Liver (tissue), 9 donors: ENCODE results near the gene PITPNM3. TPM values are rescaled to one million over a fixed set of nuclear protein-coding genes. Genes with fewer than 3 reads are reported as not detected.

ENCODE experiments used
- DNase-seq: peaks from one replicate; pipeline ENCODE4 v3.0.0-alpha.2; 2017; ENCODE audit warnings: low spot score
- H3K27ac ChIP-seq, 2 donors: one replicate each; pipeline ENCODE4 v1.7.0; 2013; ENCODE audit warnings: inconsistent platforms in 2 of 2, low read length in 2 of 2, control low read depth in 1 of 2, low read depth in 1 of 2, mild to moderate bottlenecking in 1 of 2
- H3K27me3 ChIP-seq, 4 donors: one replicate each; pipeline versions ENCODE4 v1.6.1 to v1.7.0; 2013; ENCODE audit warnings: low read length in 3 of 4, inconsistent platforms in 1 of 4, mild to moderate bottlenecking in 1 of 4, moderate library complexity in 1 of 4; ENCODE audit not compliant: control insufficient read depth in 4 of 4, insufficient read depth in 4 of 4
- H3K36me3 ChIP-seq, 4 donors: one replicate each; pipeline versions ENCODE4 v1.6.1 to v1.7.0; 2013; ENCODE audit warnings: low read length in 3 of 4, mild to moderate bottlenecking in 3 of 4, low read depth in 1 of 4, moderate library complexity in 1 of 4; ENCODE audit not compliant: control insufficient read depth in 4 of 4, insufficient read depth in 3 of 4
- H3K4me1 ChIP-seq, 4 donors: one replicate each; pipeline versions ENCODE4 v1.6.1 to v1.7.0; 2013; ENCODE audit warnings: low read length in 3 of 4, mild to moderate bottlenecking in 3 of 4, moderate library complexity in 1 of 4; ENCODE audit not compliant: control insufficient read depth in 4 of 4, insufficient read depth in 4 of 4
- H3K4me3 ChIP-seq, 3 donors: one replicate each; pipeline versions ENCODE4 v1.6.1 to v1.7.0; 2013; ENCODE audit warnings: low read length in 3 of 3, control low read depth in 1 of 3, low read depth in 1 of 3, mild to moderate bottlenecking in 1 of 3
- H3K9ac ChIP-seq, 2 donors: one replicate each; pipeline ENCODE4 v1.7.0; 2013; ENCODE audit warnings: low read length in 2 of 2, mild to moderate bottlenecking in 2 of 2, moderate library complexity in 2 of 2, control low read depth in 1 of 2, low read depth in 1 of 2
- H3K9me3 ChIP-seq, 4 donors: one replicate each; pipeline versions ENCODE4 v1.6.1 to v1.7.0; 2013; ENCODE audit warnings: low read length in 3 of 4; ENCODE audit not compliant: control insufficient read depth in 4 of 4
- EGR1 ChIP-seq, 2 donors: IDR thresholded peaks; 2 replicates each; pipeline ENCODE4 v1.6.1; 2016 to 2018; ENCODE audit warnings: antibody characterized with exemption in 2 of 2, low read depth in 2 of 2
- FOXA1 ChIP-seq: IDR thresholded peaks from 2 replicates; pipeline ENCODE4 v1.6.1; 2016; ENCODE audit warnings: antibody characterized with exemption
- FOXA2 ChIP-seq: IDR thresholded peaks from 2 replicates; pipeline ENCODE4 v1.6.1; 2016; ENCODE audit warnings: antibody characterized with exemption
- GABPA ChIP-seq, 2 donors: IDR thresholded peaks in 1 of 2; conservative IDR thresholded peaks in 1 of 2; 2 replicates each; pipeline ENCODE4 v1.6.1; 2016; ENCODE audit warnings: antibody characterized with exemption in 2 of 2, mild to moderate bottlenecking in 1 of 2, moderate library complexity in 1 of 2
- HNF4A ChIP-seq, 2 donors: conservative IDR thresholded peaks; 2 replicates each; pipeline ENCODE4 v1.6.1; 2016; ENCODE audit warnings: antibody characterized with exemption in 2 of 2, mild to moderate bottlenecking in 2 of 2
- HNF4G ChIP-seq: IDR thresholded peaks from 2 replicates; pipeline ENCODE4 v1.6.1; 2016; ENCODE audit warnings: antibody characterized with exemption
- JUND ChIP-seq, 2 donors: IDR thresholded peaks; 2 replicates each; pipeline ENCODE4 v1.6.1; 2016; ENCODE audit warnings: antibody characterized with exemption in 2 of 2
- MAX ChIP-seq: IDR thresholded peaks from 2 replicates; pipeline ENCODE4 v1.6.1; 2016; ENCODE audit warnings: antibody characterized with exemption
- NR2F2 ChIP-seq: IDR thresholded peaks from 2 replicates; pipeline ENCODE4 v1.6.1; 2016; ENCODE audit warnings: antibody characterized with exemption
- RAD21 ChIP-seq, 2 donors: IDR thresholded peaks; 2 replicates each; pipeline ENCODE4 v1.6.1; 2016; ENCODE audit warnings: antibody characterized with exemption in 2 of 2, mild to moderate bottlenecking in 2 of 2
- RXRA ChIP-seq, 2 donors: IDR thresholded peaks; 2 replicates each; pipeline ENCODE4 v1.6.1; 2017 to 2018; ENCODE audit warnings: antibody characterized with exemption in 2 of 2, mild to moderate bottlenecking in 1 of 2
- SP1 ChIP-seq: IDR thresholded peaks from 2 replicates; pipeline ENCODE4 v1.6.1; 2018; ENCODE audit warnings: antibody characterized with exemption, mild to moderate bottlenecking
- TAF1 ChIP-seq: conservative IDR thresholded peaks from 2 replicates; pipeline ENCODE4 v1.6.1; 2016; ENCODE audit warnings: antibody characterized with exemption, mild to moderate bottlenecking
- YY1 ChIP-seq: IDR thresholded peaks from 2 replicates; pipeline ENCODE4 v1.6.1; 2016; ENCODE audit warnings: antibody characterized with exemption, mild to moderate bottlenecking
- WGBS: extraction: QIAGEN DNeasy Blood & Tissue Kit; methylation state at CpG from one replicate; pipeline ENCODE4 v1.1.7; 2013; 5-methylcytosine and 5-hydroxymethylcytosine counted together
- polyA plus RNA-seq, 2 donors: library from polyadenylated mRNA; stranded (reverse) in 1 of 2; unstranded in 1 of 2; fragments of 200-250 nt in 1 of 2; fragments of >200 nt in 1 of 2; fragmentation: Nextera tagmentation in 1 of 2; extraction: Ambion mirVana in 1 of 2; gene quantifications; one replicate each; pipeline versions ENCODE4 v1.2.1 to v1.2.3, GENCODE V29; 2013 to 2015
- total RNA-seq, 2 donors: library from RNA; depleted of rRNA; stranded (reverse); fragments of >200 nt; gene quantifications; one replicate each; pipeline ENCODE4 v1.2.3, GENCODE V29; 2014
- TF ChIP-seq, protein P1 (sequence below): fragments of 150-350 bp; IDR thresholded peaks from 2 replicates; pipeline ENCODE4 v1.5.1; 2017; ENCODE audit warnings: improper control_type of control experiment, low read depth, low read length; ENCODE audit not compliant: missing input control
- TF ChIP-seq, protein P2 (sequence below): IDR thresholded peaks from 2 replicates; pipeline ENCODE4 v1.6.1; 2016; ENCODE audit warnings: antibody characterized with exemption, mild to moderate bottlenecking
- TF ChIP-seq, protein P3 (sequence below): IDR thresholded peaks from 2 replicates; pipeline ENCODE4 v1.6.1; 2016; ENCODE audit warnings: antibody characterized with exemption
- TF ChIP-seq, protein P4 (sequence below): IDR thresholded peaks from 2 replicates; pipeline ENCODE4 v1.6.1; 2016; ENCODE audit warnings: antibody characterized with exemption
- donor health status: healthy.
- donor health status: healthy.
- donor health status: healthy.
- donor health status: healthy.
- donor health status: healthy.

PITPNM3 gene
- total and polyA plus RNA-seq, 4 donors, result 1.5 to 5.0 (median 1.8) TPM

GRCh38 chr17:6435051-6435450 lies 121.3 kb downstream of the PITPNM3 start, which contains the start of gene AIPL1 (continued):
- TF ChIP-seq, protein P1, sequence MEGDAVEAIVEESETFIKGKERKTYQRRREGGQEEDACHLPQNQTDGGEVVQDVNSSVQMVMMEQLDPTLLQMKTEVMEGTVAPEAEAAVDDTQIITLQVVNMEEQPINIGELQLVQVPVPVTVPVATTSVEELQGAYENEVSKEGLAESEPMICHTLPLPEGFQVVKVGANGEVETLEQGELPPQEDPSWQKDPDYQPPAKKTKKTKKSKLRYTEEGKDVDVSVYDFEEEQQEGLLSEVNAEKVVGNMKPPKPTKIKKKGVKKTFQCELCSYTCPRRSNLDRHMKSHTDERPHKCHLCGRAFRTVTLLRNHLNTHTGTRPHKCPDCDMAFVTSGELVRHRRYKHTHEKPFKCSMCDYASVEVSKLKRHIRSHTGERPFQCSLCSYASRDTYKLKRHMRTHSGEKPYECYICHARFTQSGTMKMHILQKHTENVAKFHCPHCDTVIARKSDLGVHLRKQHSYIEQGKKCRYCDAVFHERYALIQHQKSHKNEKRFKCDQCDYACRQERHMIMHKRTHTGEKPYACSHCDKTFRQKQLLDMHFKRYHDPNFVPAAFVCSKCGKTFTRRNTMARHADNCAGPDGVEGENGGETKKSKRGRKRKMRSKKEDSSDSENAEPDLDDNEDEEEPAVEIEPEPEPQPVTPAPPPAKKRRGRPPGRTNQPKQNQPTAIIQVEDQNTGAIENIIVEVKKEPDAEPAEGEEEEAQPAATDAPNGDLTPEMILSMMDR, result no peak
- TF ChIP-seq RAD21 (IDR thresholded peaks at IDR 0.05), result no peak
- no peak for TF ChIP-seq FOXA1

GRCh38 chr17:6430769-6431168 lies 125.6 kb downstream of the PITPNM3 start:
- no peak for TF ChIP-seq SP1
- TF ChIP-seq, protein P2, sequence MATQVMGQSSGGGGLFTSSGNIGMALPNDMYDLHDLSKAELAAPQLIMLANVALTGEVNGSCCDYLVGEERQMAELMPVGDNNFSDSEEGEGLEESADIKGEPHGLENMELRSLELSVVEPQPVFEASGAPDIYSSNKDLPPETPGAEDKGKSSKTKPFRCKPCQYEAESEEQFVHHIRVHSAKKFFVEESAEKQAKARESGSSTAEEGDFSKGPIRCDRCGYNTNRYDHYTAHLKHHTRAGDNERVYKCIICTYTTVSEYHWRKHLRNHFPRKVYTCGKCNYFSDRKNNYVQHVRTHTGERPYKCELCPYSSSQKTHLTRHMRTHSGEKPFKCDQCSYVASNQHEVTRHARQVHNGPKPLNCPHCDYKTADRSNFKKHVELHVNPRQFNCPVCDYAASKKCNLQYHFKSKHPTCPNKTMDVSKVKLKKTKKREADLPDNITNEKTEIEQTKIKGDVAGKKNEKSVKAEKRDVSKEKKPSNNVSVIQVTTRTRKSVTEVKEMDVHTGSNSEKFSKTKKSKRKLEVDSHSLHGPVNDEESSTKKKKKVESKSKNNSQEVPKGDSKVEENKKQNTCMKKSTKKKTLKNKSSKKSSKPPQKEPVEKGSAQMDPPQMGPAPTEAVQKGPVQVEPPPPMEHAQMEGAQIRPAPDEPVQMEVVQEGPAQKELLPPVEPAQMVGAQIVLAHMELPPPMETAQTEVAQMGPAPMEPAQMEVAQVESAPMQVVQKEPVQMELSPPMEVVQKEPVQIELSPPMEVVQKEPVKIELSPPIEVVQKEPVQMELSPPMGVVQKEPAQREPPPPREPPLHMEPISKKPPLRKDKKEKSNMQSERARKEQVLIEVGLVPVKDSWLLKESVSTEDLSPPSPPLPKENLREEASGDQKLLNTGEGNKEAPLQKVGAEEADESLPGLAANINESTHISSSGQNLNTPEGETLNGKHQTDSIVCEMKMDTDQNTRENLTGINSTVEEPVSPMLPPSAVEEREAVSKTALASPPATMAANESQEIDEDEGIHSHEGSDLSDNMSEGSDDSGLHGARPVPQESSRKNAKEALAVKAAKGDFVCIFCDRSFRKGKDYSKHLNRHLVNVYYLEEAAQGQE, result no peak
- no peak for TF ChIP-seq MAX
- no peak for TF ChIP-seq RXRA (IDR thresholded peaks at IDR 0.05)
- no peak for TF ChIP-seq NR2F2
- no peak for TF ChIP-seq HNF4A (conservative IDR thresholded peaks at IDR 0.05)
- no peak for TF ChIP-seq TAF1
- TF ChIP-seq, protein P1, result no peak
- no peak for TF ChIP-seq JUND (IDR thresholded peaks at IDR 0.05)
- TF ChIP-seq FOXA1, result no peak
- no peak for TF ChIP-seq HNF4G
- Histone ChIP-seq H3K36me3 (no peaks in the 10 kb centered on the region), H3K9me3 (peaks cover 0 to 3% (median 0%) of the 10 kb centered on the region in 4 donors), H3K9ac (no peak overlapping the region), H3K27me3 (no peaks in the 10 kb centered on the region), H3K4me3 (no peak overlapping the region), H3K4me1 (no peaks in the 10 kb centered on the region), H3K27ac (no peak overlapping the region)
- no peak for DNase-seq

DNA sequence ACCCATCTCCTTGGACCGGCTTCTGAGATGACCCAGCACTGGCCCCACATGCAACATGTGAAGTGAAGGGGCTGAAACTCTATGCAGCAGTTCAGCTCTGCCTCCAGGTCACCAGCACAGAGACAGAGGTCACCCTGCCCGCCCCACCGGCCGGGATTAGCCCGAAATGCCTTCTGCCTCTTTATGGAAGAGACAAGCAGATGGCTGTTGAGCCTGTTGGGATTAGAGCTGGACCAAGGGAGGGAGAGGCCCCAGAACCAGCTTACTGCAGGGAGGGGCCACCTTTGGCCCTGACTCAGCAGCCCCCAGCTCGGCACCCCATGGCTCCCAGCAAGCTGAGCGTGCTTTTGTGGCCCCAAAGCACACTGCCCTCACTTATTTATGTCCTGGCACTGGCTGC lies 127.1 kb downstream of the PITPNM3 start:
- WGBS, result 94% methylated on average over 7 of the region's 7 CpGs
- H3K4me1 ChIP-seq, result no peaks in the 10 kb centered on the region
- H3K27ac ChIP-seq, result no peak overlapping the region
- H3K4me3 ChIP-seq, result no peak overlapping the region
- no peaks in the 10 kb centered on the region for H3K36me3 ChIP-seq
- H3K9ac ChIP-seq, result no peak overlapping the region
- TF ChIP-seq, protein P1, result no peak
- TF ChIP-seq, protein P3, sequence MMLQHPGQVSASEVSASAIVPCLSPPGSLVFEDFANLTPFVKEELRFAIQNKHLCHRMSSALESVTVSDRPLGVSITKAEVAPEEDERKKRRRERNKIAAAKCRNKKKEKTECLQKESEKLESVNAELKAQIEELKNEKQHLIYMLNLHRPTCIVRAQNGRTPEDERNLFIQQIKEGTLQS, result no peak
- TF ChIP-seq YY1 (no peak), NR2F2 (no peak), EGR1 (IDR thresholded peaks at IDR 0.05; ENCODE audit: low read depth in 2 of 2) (no peak), FOXA2 (no peak), RXRA (IDR thresholded peaks at IDR 0.05) (no peak), GABPA (IDR thresholded peaks at IDR 0.05 in 1 of 2, conservative IDR thresholded peaks at IDR 0.05 in 1 of 2) (no peak), FOXA1 (no peak), SP1 (no peak), TAF1 (no peak), JUND (IDR thresholded peaks at IDR 0.05) (no peak), HNF4G (no peak), HNF4A (conservative IDR thresholded peaks at IDR 0.05) (no peak), RAD21 (IDR thresholded peaks at IDR 0.05) (no peak)
- TF ChIP-seq, protein P4, sequence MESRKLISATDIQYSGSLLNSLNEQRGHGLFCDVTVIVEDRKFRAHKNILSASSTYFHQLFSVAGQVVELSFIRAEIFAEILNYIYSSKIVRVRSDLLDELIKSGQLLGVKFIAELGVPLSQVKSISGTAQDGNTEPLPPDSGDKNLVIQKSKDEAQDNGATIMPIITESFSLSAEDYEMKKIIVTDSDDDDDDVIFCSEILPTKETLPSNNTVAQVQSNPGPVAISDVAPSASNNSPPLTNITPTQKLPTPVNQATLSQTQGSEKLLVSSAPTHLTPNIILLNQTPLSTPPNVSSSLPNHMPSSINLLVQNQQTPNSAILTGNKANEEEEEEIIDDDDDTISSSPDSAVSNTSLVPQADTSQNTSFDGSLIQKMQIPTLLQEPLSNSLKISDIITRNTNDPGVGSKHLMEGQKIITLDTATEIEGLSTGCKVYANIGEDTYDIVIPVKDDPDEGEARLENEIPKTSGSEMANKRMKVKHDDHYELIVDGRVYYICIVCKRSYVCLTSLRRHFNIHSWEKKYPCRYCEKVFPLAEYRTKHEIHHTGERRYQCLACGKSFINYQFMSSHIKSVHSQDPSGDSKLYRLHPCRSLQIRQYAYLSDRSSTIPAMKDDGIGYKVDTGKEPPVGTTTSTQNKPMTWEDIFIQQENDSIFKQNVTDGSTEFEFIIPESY, result no peak
- no peak for DNase-seq
- peaks cover 0 to 3% (median 0%) of the 10 kb centered on the region in 4 donors for H3K9me3 ChIP-seq
- no peaks in the 10 kb centered on the region for H3K27me3 ChIP-seq
